Gastrocnemius medialis (tissue), 4 donors: ENCODE measurements around the gene ARMS2. TPM values are rescaled to one million over a fixed set of nuclear protein-coding genes. Genes with fewer than 3 reads are reported as not detected.

Experiments used
- ATAC-seq, 2 donors: fragments of 150-250 bp; one replicate each; pipeline ENCODE4 v1.9.1; 2016
- DNase-seq, 2 donors: peaks; one replicate each; pipeline ENCODE4 v3.0.0-alpha.2; 2019
- H3K27ac ChIP-seq, 4 donors: fragments of 200-600 bp; sonication (generic); 1 replicate in 1 of 4; 2 replicates in 3 of 4; pipeline ENCODE4 v1.5.1; 2016 to 2018; ENCODE audit warnings: mild to moderate bottlenecking in 2 of 4, moderate library complexity in 1 of 4
- H3K27me3 ChIP-seq, 3 donors: fragments of 200-600 bp; sonication (generic) in 2 of 3; 1 replicate in 1 of 3; 2 replicates in 2 of 3; pipeline versions ENCODE4 v1.5.1 to v1.6.0; 2016 to 2019; ENCODE audit warnings: mild to moderate bottlenecking in 1 of 3, moderate library complexity in 1 of 3
- H3K36me3 ChIP-seq, 2 donors: fragments of 200-600 bp; sonication (generic) in 1 of 2; one replicate each; pipeline ENCODE4 v1.5.1; 2017 to 2018
- H3K4me1 ChIP-seq, 2 donors: fragments of 200-600 bp; sonication (generic) in 1 of 2; one replicate each; pipeline ENCODE4 v1.5.1; 2016 to 2017; ENCODE audit warnings: mild to moderate bottlenecking in 2 of 2
- H3K4me3 ChIP-seq, 4 donors: fragments of 200-600 bp; sonication (generic) in 3 of 4; 1 replicate in 1 of 4; 2 replicates in 3 of 4; pipeline ENCODE4 v1.5.1; 2016 to 2019; ENCODE audit warnings: mild to moderate bottlenecking in 2 of 4
- H3K9me3 ChIP-seq, 3 donors: fragments of 200-600 bp; sonication (generic) in 2 of 3; 1 replicate in 1 of 3; 2 replicates in 2 of 3; pipeline ENCODE4 v1.5.1; 2016 to 2019
- POLR2A ChIP-seq, 2 donors: fragments of 450-650 bp; IDR thresholded peaks; one replicate each; pipeline ENCODE4 v1.6.1; 2017; ENCODE audit warnings: antibody characterized with exemption in 2 of 2, mild to moderate bottlenecking in 2 of 2, moderate library complexity in 2 of 2
- in situ Hi-C, 4 donors: fragments of 200-750 bp; cut with MboI; loops; one replicate each; pipeline versions ENCODE4 v1.15.0 to v1.8.0; 2017; ENCODE audit warnings: low sequenced_read_pairs in 4 of 4
- intact Hi-C: fragments of 100-400 bp; cut with DNase I; formaldehyde crosslinking; loops from one replicate; pipeline ENCODE4 v1.15.1; 2023; ENCODE audit warnings: low total_unique reads
- total RNA-seq, 4 donors: library from RNA; depleted of rRNA; stranded (reverse); fragments of >200 nt; gene quantifications; one replicate each; pipeline versions ENCODE4 v1.1.0 to v1.2.3, GENCODE V29; 2016
- TF ChIP-seq, protein P1 (sequence below), 5 experiments: fragments of 450-650 bp in 3 of 5; fragments of 200-600 bp in 2 of 5; sonication (generic) in 2 of 5; IDR thresholded peaks in 4 of 5; conservative IDR thresholded peaks in 1 of 5; 1 replicate in 4 of 5; 2 replicates in 1 of 5; pipeline ENCODE4 v1.5.1; 2016 to 2019; ENCODE audit warnings: antibody characterized with exemption in 5 of 5, mild to moderate bottlenecking in 3 of 5, moderate library complexity in 3 of 5

ARMS2 gene
- total RNA-seq, 4 donors from 2014 or later: not detected

DNA sequence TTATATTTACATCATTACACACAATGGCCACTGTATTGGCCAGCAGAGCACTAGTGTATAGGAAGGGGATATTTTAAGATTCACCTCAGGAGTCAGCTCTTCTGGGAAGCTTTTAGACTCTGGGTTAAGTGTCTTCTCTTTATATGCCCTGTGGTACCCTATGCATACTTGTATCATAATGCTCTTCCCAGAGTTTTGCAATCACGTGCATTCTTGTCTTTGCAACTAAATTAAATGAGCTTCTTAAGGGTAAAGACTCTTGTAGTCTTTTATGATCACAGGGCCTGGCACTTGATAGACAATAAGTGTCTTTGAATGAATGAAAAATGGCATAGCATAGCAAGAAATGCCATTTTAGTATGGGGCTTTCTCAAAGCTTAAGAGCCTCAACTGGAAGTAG is 35.4 kb upstream of the ARMS2 start:
- Histone ChIP-seq H3K27me3 (no peaks in the 10 kb centered on the region), H3K9me3 (no peaks in the 10 kb centered on the region), H3K27ac (no peak overlapping the region), H3K36me3 (peaks cover 0 to 45% of the 10 kb centered on the region in 2 donors), H3K4me3 (no peak overlapping the region), H3K4me1 (peaks cover 0 to 2% of the 10 kb centered on the region in 2 donors)
- TF ChIP-seq POLR2A (IDR thresholded peaks at IDR 0.05): no peak
- TF ChIP-seq, protein P1, sequence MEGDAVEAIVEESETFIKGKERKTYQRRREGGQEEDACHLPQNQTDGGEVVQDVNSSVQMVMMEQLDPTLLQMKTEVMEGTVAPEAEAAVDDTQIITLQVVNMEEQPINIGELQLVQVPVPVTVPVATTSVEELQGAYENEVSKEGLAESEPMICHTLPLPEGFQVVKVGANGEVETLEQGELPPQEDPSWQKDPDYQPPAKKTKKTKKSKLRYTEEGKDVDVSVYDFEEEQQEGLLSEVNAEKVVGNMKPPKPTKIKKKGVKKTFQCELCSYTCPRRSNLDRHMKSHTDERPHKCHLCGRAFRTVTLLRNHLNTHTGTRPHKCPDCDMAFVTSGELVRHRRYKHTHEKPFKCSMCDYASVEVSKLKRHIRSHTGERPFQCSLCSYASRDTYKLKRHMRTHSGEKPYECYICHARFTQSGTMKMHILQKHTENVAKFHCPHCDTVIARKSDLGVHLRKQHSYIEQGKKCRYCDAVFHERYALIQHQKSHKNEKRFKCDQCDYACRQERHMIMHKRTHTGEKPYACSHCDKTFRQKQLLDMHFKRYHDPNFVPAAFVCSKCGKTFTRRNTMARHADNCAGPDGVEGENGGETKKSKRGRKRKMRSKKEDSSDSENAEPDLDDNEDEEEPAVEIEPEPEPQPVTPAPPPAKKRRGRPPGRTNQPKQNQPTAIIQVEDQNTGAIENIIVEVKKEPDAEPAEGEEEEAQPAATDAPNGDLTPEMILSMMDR (IDR thresholded peaks at IDR 0.05 in 4 of 5, conservative IDR thresholded peaks at IDR 0.05 in 1 of 5): no peak
- DNase-seq (no peak), ATAC-seq (no peak)
- in situ Hi-C loops (no loop called here), intact Hi-C loops (no loop called here)

DNA sequence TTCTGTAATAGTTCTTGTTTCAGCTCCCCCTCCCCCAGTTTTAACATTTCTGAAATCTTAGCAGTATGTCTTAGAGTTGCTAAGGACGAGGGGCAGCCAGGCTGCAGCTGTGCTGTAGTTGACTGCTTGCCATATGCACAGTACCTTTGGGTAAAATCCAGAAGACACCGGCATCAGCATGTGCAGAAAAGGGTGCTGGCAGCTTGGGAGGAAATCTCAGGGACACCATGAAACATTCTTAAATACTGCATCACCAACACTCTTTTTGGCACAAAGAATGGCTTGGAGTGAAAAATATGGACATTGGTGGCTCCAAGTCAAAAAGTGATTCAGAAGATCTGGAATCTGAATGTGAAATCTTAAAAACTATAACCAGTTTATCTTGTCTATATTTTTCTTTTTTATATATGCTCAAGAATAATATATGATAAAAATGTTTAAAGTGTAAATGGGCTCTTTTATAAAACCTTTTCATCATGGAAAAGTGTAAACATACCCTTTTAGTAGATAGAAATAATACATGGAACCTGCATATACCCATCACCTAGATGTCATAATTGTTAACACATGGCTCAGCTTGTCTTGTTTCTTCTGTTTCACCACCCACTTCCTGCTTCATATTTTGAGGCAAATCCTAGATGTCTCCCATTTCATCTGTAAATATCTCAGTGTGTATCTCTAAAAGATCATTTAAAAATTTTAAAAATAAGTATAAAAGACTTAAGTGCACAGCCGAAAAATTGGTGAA is 34.4 kb upstream of the ARMS2 start:
- intact Hi-C loops: no loop called here
- no peaks in the 10 kb centered on the region for H3K27me3 ChIP-seq
- H3K36me3 ChIP-seq: peaks cover 0 to 47% of the 10 kb centered on the region in 2 donors
- H3K27ac ChIP-seq: no peak overlapping the region
- in situ Hi-C loops: no loop called here
- peaks cover 0 to 2% of the 10 kb centered on the region in 2 donors for H3K4me1 ChIP-seq
- no peak for ATAC-seq
- DNase-seq: no peak
- no peaks in the 10 kb centered on the region for H3K9me3 ChIP-seq
- TF ChIP-seq, protein P1 (IDR thresholded peaks at IDR 0.05 in 4 of 5, conservative IDR thresholded peaks at IDR 0.05 in 1 of 5): no peak
- no peak for TF ChIP-seq POLR2A (IDR thresholded peaks at IDR 0.05)
- no peak overlapping the region for H3K4me3 ChIP-seq

GRCh38 chr10:122420624-122421007 is 33.8 kb upstream of the ARMS2 start:
- Histone ChIP-seq H3K27ac (no peak overlapping the region), H3K4me1 (peaks cover 0 to 2% of the 10 kb centered on the region in 2 donors), H3K36me3 (peaks cover 0 to 47% of the 10 kb centered on the region in 2 donors), H3K4me3 (no peak overlapping the region), H3K27me3 (no peaks in the 10 kb centered on the region), H3K9me3 (no peaks in the 10 kb centered on the region)
- DNase-seq (no peak), ATAC-seq (no peak)
- intact Hi-C loops (no loop called here), in situ Hi-C loops (no loop called here)
- TF ChIP-seq, protein P1 (IDR thresholded peaks at IDR 0.05 in 4 of 5, conservative IDR thresholded peaks at IDR 0.05 in 1 of 5): no peak
- no peak for TF ChIP-seq POLR2A (IDR thresholded peaks at IDR 0.05)

DNA sequence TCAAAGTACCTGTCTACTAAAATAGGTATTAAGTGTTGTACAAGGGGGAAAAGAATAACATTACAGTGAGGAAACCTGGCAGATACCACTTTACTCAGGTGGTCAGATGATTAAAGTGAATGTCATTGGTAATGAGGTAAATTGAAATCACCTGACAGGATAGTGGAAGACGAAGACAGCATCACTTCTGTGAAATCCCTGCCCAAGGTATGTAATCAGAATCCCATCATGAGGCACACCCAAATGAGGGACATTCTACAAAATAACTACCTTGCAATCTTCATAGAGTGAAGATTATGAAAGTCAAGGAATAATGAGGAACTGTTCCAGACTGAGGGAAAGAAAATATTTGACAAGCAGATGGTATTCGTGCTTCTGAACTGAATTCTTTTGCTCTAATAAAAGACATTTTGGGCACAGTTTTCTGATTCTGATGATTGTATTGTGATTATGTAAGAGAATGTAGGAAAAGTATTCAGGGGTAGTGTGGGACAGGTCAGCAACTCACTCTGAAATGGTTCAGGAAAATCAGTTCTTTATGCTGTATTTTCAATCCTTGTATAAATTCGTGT is 33.3 kb upstream of the ARMS2 start:
- no peak for ATAC-seq
- Histone ChIP-seq H3K4me3 (no peak overlapping the region), H3K4me1 (peaks cover 0 to 2% of the 10 kb centered on the region in 2 donors), H3K27ac (no peak overlapping the region), H3K9me3 (no peaks in the 10 kb centered on the region), H3K27me3 (no peaks in the 10 kb centered on the region), H3K36me3 (peaks cover 0 to 47% of the 10 kb centered on the region in 2 donors)
- intact Hi-C loops (no loop called here), in situ Hi-C loops (no loop called here)
- no peak for DNase-seq
- no peak for TF ChIP-seq POLR2A (IDR thresholded peaks at IDR 0.05)
- TF ChIP-seq, protein P1 (IDR thresholded peaks at IDR 0.05 in 4 of 5, conservative IDR thresholded peaks at IDR 0.05 in 1 of 5): no peak
